HG02938 (cell line): ENCODE measurements around the gene LRP1B.
"Not testable (repeated sequence)": the region's sequence is repeated elsewhere in the genome, so short reads cannot be mapped to it uniquely, and the experiment has no call there.

ENCODE experiments used
- ATAC-seq: cut with Tn5 transposase; IDR thresholded peaks from one replicate; pipeline ENCODE4 v1.9.1; 2021; ENCODE audit warnings: mild to moderate bottlenecking, moderate library complexity; ENCODE audit not compliant: unreplicated experiment

LRP1B gene

GRCh38 chr2:140658760-140659692 is 1471.8 kb downstream of the LRP1B start:
- no peak for ATAC-seq

- no peak for ATAC-seq
Measured at GRCh38 chr2:140657657-140658056, 1473.2 kb downstream of the LRP1B start.

- ATAC-seq, result no peak
Measured at GRCh38 chr2:140654565-140654964, 1476.3 kb downstream of the LRP1B start.

- ATAC-seq, result no peak
Measured at GRCh38 chr2:140650825-140651224, 1480.0 kb downstream of the LRP1B start.

GRCh38 chr2:140650134-140650533 is 1480.7 kb downstream of the LRP1B start:
- not testable (repeated sequence) for ATAC-seq

- no peak for ATAC-seq
Measured at GRCh38 chr2:140648393-140648792, 1482.4 kb downstream of the LRP1B start.

- no peak for ATAC-seq
Measured at GRCh38 chr2:140643761-140644187, 1487.0 kb downstream of the LRP1B start.

GRCh38 chr2:140641163-140641562 is 1489.7 kb downstream of the LRP1B start:
- ATAC-seq, result no peak

GRCh38 chr2:140639628-140640027 is 1491.2 kb downstream of the LRP1B start:
- ATAC-seq, result no peak

GRCh38 chr2:140630557-140630956 is 1500.3 kb downstream of the LRP1B start:
- no peak for ATAC-seq

GRCh38 chr2:140627885-140628284 is 1502.9 kb downstream of the LRP1B start:
- no peak for ATAC-seq

GRCh38 chr2:140627136-140627535 is 1503.7 kb downstream of the LRP1B start:
- no peak for ATAC-seq

- no peak for ATAC-seq
Measured at GRCh38 chr2:140624200-140624599, 1506.6 kb downstream of the LRP1B start.

- ATAC-seq, result no peak
Measured at GRCh38 chr2:140621583-140622362, 1509.0 kb downstream of the LRP1B start.

GRCh38 chr2:140604788-140605187 is 1526.0 kb downstream of the LRP1B start:
- ATAC-seq, result no peak

- no peak for ATAC-seq
Measured at GRCh38 chr2:140604096-140604495, 1526.7 kb downstream of the LRP1B start.

GRCh38 chr2:140603416-140603815 is 1527.4 kb downstream of the LRP1B start:
- no peak for ATAC-seq

GRCh38 chr2:140601801-140602200 is 1529.0 kb downstream of the LRP1B start:
- no peak for ATAC-seq

- no peak for ATAC-seq
Measured at GRCh38 chr2:140601342-140601741, 1529.5 kb downstream of the LRP1B start.

GRCh38 chr2:140600116-140600515 is 1530.7 kb downstream of the LRP1B start:
- no peak for ATAC-seq

GRCh38 chr2:140597836-140598235 is 1533.0 kb downstream of the LRP1B start:
- no peak for ATAC-seq

- ATAC-seq, result no peak
Measured at GRCh38 chr2:140597205-140597604, 1533.6 kb downstream of the LRP1B start.
